H1 (cell line): Measurements from ENCODE around the gene ZNF511. TPM values are rescaled to one million over a fixed set of nuclear protein-coding genes. Genes with fewer than 3 reads are reported as not detected.
A peak's percentile ranks its signal among the peaks of the same experiment; 100 is the strongest.

Experiments used
- CTCF ChIA-PET: fragments of 300-600 bp; sonication (Branson Sonifier 250); formaldehyde crosslinking; loops from one replicate; lab custom pipeline; 2021; ENCODE audit not compliant: partially characterized antibody; lab: Charles Lee
- POLR2A ChIA-PET: fragments of 300-600 bp; sonication (Branson Sonifier 250); formaldehyde crosslinking; loops from one replicate; lab custom pipeline; 2021; ENCODE audit warnings: inconsistent platforms; ENCODE audit not compliant: partially characterized antibody; lab: Charles Lee
- DNase-seq, 2 experiments: peaks; one replicate each; pipeline versions ENCODE4 v3.0.0 to v3.0.0-alpha.2; 2010 to 2022; ENCODE audit warnings: low spot score in 2 of 2, low read depth in 1 of 2, mixed read lengths in 1 of 2
- FAIRE-seq: peaks from 2 replicates; lab custom pipeline; 2011; peaks lifted over from hg19 to GRCh38; lab: Jason Lieb, UNC
- H2AFZ ChIP-seq: 2 replicates; pipeline ENCODE4 v1.8.1; 2012; ENCODE audit warnings: low read length, inconsistent platforms
- H2AK5ac ChIP-seq: 2 replicates; pipeline ENCODE4 v1.6.1; 2013; ENCODE audit warnings: low read depth, low read length
- H2BK120ac ChIP-seq: replicated peaks from 2 replicates; pipeline ENCODE3; 2013; ENCODE audit warnings: low read depth, low read length, inconsistent platforms
- H2BK12ac ChIP-seq: 2 replicates; pipeline ENCODE4 v1.6.1; 2013; ENCODE audit warnings: low read depth, low read length
- H2BK15ac ChIP-seq: 2 replicates; pipeline ENCODE4 v1.6.1; 2013; ENCODE audit warnings: low read length
- H2BK20ac ChIP-seq: 2 replicates; pipeline ENCODE4 v1.6.1; 2013; ENCODE audit warnings: low read length
- H2BK5ac ChIP-seq: 2 replicates; pipeline ENCODE4 v1.6.1; 2013; ENCODE audit warnings: low read depth, low read length
- H3K14ac ChIP-seq: 2 replicates; pipeline ENCODE4 v1.6.1; 2013; ENCODE audit warnings: inconsistent platforms; ENCODE audit not compliant: insufficient read length
- H3K18ac ChIP-seq: 2 replicates; pipeline ENCODE4 v1.6.1; 2013; ENCODE audit warnings: low read length; ENCODE audit errors: extremely low read depth
- H3K23ac ChIP-seq: 2 replicates; pipeline ENCODE4 v1.6.1; 2013; ENCODE audit warnings: inconsistent platforms; ENCODE audit not compliant: insufficient read length
- H3K23me2 ChIP-seq: 2 replicates; pipeline ENCODE4 v1.6.1; 2013; ENCODE audit warnings: low read depth, low read length
- H3K27ac ChIP-seq: 2 replicates; pipeline ENCODE4 v1.6.1; 2011; ENCODE audit warnings: low read depth, low read length, inconsistent platforms
- H3K27me3 ChIP-seq, 4 experiments: replicated peaks in 1 of 4; 1 replicate in 1 of 4; 2 replicates in 3 of 4; pipeline versions ENCODE4 v1.6.1 to v1.8.1; 2011 to 2013; ENCODE audit warnings: low read length in 3 of 4, mild to moderate bottlenecking in 3 of 4, inconsistent platforms in 2 of 4, mixed read lengths in 2 of 4, moderate library complexity in 1 of 4; ENCODE audit not compliant: control insufficient read depth in 3 of 4, insufficient read depth in 3 of 4; ENCODE audit errors: extremely low read depth in 1 of 4
- H3K36me3 ChIP-seq, 4 experiments: 2 replicates each; pipeline versions ENCODE4 v1.6.1 to v1.8.1; 2011 to 2013; ENCODE audit warnings: mild to moderate bottlenecking in 4 of 4, low read length in 3 of 4, moderate library complexity in 2 of 4, control low read depth in 1 of 4, inconsistent platforms in 1 of 4; ENCODE audit not compliant: insufficient read depth in 4 of 4, control insufficient read depth in 2 of 4
- H3K4ac ChIP-seq: replicated peaks from 2 replicates; pipeline ENCODE3; 2013; ENCODE audit warnings: low read length, low read depth, mixed read lengths, inconsistent platforms; ENCODE audit not compliant: insufficient read length
- H3K4me1 ChIP-seq, 4 experiments: replicated peaks in 1 of 4; 1 replicate in 1 of 4; 2 replicates in 3 of 4; pipeline versions ENCODE4 v1.6.1 to v1.8.1; 2011 to 2013; ENCODE audit warnings: low read length in 3 of 4, inconsistent platforms in 2 of 4, mixed read lengths in 1 of 4; ENCODE audit not compliant: insufficient read depth in 4 of 4, control insufficient read depth in 3 of 4
- H3K4me2 ChIP-seq, 2 experiments: 2 replicates each; pipeline versions ENCODE4 v1.6.1 to v1.8.1; 2011 to 2013; ENCODE audit warnings: low read depth in 2 of 2, low read length in 2 of 2, control low read depth in 1 of 2, inconsistent platforms in 1 of 2, mild to moderate bottlenecking in 1 of 2; ENCODE audit not compliant: insufficient read depth in 1 of 2
- H3K4me3 ChIP-seq, 4 experiments: fragments of 200-600, 300-600 bp in 1 of 4; sonication (generic), shearing (Covaris generic), sonication (Bioruptor Twin) in 1 of 4; 2 replicates each; pipeline versions ENCODE4 v1.5.1 to v1.8.1; 2011 to 2016; ENCODE audit warnings: low read length in 4 of 4, low read depth in 3 of 4, control low read depth in 2 of 4, inconsistent platforms in 2 of 4, mild to moderate bottlenecking in 2 of 4, mixed read lengths in 1 of 4, moderate library complexity in 1 of 4; ENCODE audit not compliant: insufficient read depth in 2 of 4; ENCODE audit errors: extremely low read depth in 1 of 4
- H3K56ac ChIP-seq: replicated peaks from 2 replicates; pipeline ENCODE3; 2013; ENCODE audit warnings: low read depth, mild to moderate bottlenecking, mixed read lengths, low read length, inconsistent platforms; ENCODE audit not compliant: insufficient read length
- H3K79me1 ChIP-seq: 2 replicates; pipeline ENCODE4 v1.6.1; 2013; ENCODE audit warnings: low read depth, low read length, control low read depth
- H3K79me2 ChIP-seq, 2 experiments: 2 replicates each; pipeline versions ENCODE4 v1.6.1 to v1.8.1; 2012 to 2013; ENCODE audit warnings: low read length in 2 of 2, mild to moderate bottlenecking in 2 of 2, inconsistent platforms in 1 of 2; ENCODE audit not compliant: insufficient read depth in 2 of 2, control insufficient read depth in 1 of 2
- H3K9ac ChIP-seq, 4 experiments: replicated peaks in 1 of 4; 1 replicate in 1 of 4; 2 replicates in 3 of 4; pipeline versions ENCODE4 v1.6.1 to v1.8.1; 2011 to 2013; ENCODE audit warnings: low read depth in 3 of 4, low read length in 3 of 4, control low read depth in 2 of 4, mild to moderate bottlenecking in 2 of 4, moderate library complexity in 2 of 4, inconsistent platforms in 1 of 4; ENCODE audit errors: extremely low read depth in 1 of 4
- H3K9me3 ChIP-seq, 2 experiments: 2 replicates each; pipeline versions ENCODE4 v1.6.1 to v1.8.1; 2012 to 2013; ENCODE audit warnings: mild to moderate bottlenecking in 2 of 2, moderate library complexity in 2 of 2, control low read depth in 1 of 2, inconsistent platforms in 1 of 2, low read depth in 1 of 2, low read length in 1 of 2, mixed read lengths in 1 of 2; ENCODE audit not compliant: insufficient read depth in 2 of 2
- H4K20me1 ChIP-seq, 2 experiments: replicated peaks in 1 of 2; 2 replicates each; pipeline versions ENCODE3 to v1.8.1; 2011 to 2013; ENCODE audit warnings: inconsistent platforms in 2 of 2, low read length in 2 of 2, mild to moderate bottlenecking in 1 of 2; ENCODE audit not compliant: insufficient read depth in 2 of 2, control insufficient read depth in 1 of 2
- H4K5ac ChIP-seq: 2 replicates; pipeline ENCODE4 v1.6.1; 2013; ENCODE audit warnings: low read length, low read depth, mixed read lengths, inconsistent platforms; ENCODE audit not compliant: insufficient read length
- H4K8ac ChIP-seq: 2 replicates; pipeline ENCODE4 v1.8.0; 2013; ENCODE audit warnings: mild to moderate bottlenecking, moderate library complexity, low read length, inconsistent platforms; ENCODE audit not compliant: insufficient read depth; ENCODE audit errors: extremely low read depth
- H4K91ac ChIP-seq: replicated peaks from 2 replicates; pipeline ENCODE3; 2013; ENCODE audit warnings: low read length, mixed read lengths, inconsistent platforms; ENCODE audit not compliant: insufficient read length
- CHD2 ChIP-seq: IDR thresholded peaks from 2 replicates; pipeline ENCODE4 v1.6.1; 2012; ENCODE audit warnings: low read length, improper control_type of control experiment
- CTBP2 ChIP-seq: IDR thresholded peaks from 2 replicates; pipeline ENCODE4 v1.7.0; 2011; ENCODE audit warnings: borderline replicate concordance, mild to moderate bottlenecking, moderate library complexity, mixed read lengths, low read length; ENCODE audit not compliant: insufficient read depth, insufficient read length
- EZH2 ChIP-seq: fragments of 200-600 bp; sonication (generic); IDR thresholded peaks from 2 replicates; pipeline ENCODE4 v1.7.1; 2012; ENCODE audit warnings: low read depth, mild to moderate bottlenecking, moderate library complexity, low read length, inconsistent platforms; ENCODE audit not compliant: severe bottlenecking
- GABPA ChIP-seq: IDR thresholded peaks from 2 replicates; pipeline ENCODE4 v1.6.1; 2011; ENCODE audit warnings: mild to moderate bottlenecking, low read length, moderate library complexity, borderline replicate concordance; ENCODE audit not compliant: insufficient read depth
- KDM4A ChIP-seq: IDR thresholded peaks from one replicate; pipeline ENCODE4 v1.7.1; 2012; ENCODE audit warnings: low read depth, mild to moderate bottlenecking, moderate library complexity, low read length, inconsistent platforms; ENCODE audit not compliant: severe bottlenecking
- POLR2A ChIP-seq, 2 experiments: IDR thresholded peaks; 1 replicate in 1 of 2; 2 replicates in 1 of 2; pipeline ENCODE4 v1.6.1; 2011; ENCODE audit warnings: low read depth in 2 of 2, low read length in 2 of 2, mild to moderate bottlenecking in 2 of 2; ENCODE audit errors: control extremely low read depth in 1 of 2
- POU5F1 ChIP-seq: IDR thresholded peaks from 2 replicates; pipeline ENCODE4 v1.6.1; 2011; ENCODE audit warnings: low read depth, mild to moderate bottlenecking, low read length, moderate library complexity
- RAD21 ChIP-seq, 2 experiments: IDR thresholded peaks in 1 of 2; conservative IDR thresholded peaks in 1 of 2; 2 replicates each; pipeline ENCODE4 v1.6.1; 2011; ENCODE audit warnings: low read depth in 2 of 2, low read length in 2 of 2, improper control_type of control experiment in 1 of 2, inconsistent platforms in 1 of 2, mild to moderate bottlenecking in 1 of 2, moderate library complexity in 1 of 2
- RFX5 ChIP-seq: IDR thresholded peaks from 2 replicates; pipeline ENCODE4 v1.6.1; 2011; ENCODE audit warnings: low read depth, low read length, improper control_type of control experiment, borderline replicate concordance
- SP1 ChIP-seq: IDR thresholded peaks from 2 replicates; pipeline ENCODE4 v1.6.1; 2011; ENCODE audit warnings: low read depth, low read length
- SRF ChIP-seq: IDR thresholded peaks from 2 replicates; pipeline ENCODE4 v1.6.1; 2011; ENCODE audit warnings: mild to moderate bottlenecking, low read depth, low read length, moderate library complexity
- WGBS, 2 experiments: shearing (Covaris generic) in 1 of 2; methylation state at CpG; one replicate each; pipeline versions ENCODE4 v1.1.6 to v1.1.7; 2013 to 2015; ENCODE audit warnings: low lambda C conversion rate in 2 of 2, mixed read lengths in 2 of 2, inconsistent platforms in 1 of 2, low coverage in 1 of 2, missing lambda C conversion rate in 1 of 2; ENCODE audit not compliant: insufficient replicate concordance in 2 of 2, insufficient coverage in 1 of 2, insufficient read length in 1 of 2; ENCODE audit errors: extremely low coverage in 1 of 2, missing lambda C conversion rate in 1 of 2; 5-methylcytosine and 5-hydroxymethylcytosine counted together
- polyA plus RNA-seq, 7 experiments: library from polyadenylated mRNA; depleted of rRNA in 3 of 7; stranded (reverse) in 5 of 7; unstranded in 2 of 7; fragments of >200 nt in 5 of 7; fragments of 200-250 nt in 2 of 7; gene quantifications; 1 replicate in 5 of 7; 2 replicates in 1 of 7; 4 replicates in 1 of 7; pipeline versions ENCODE4 v1.2.1 to v1.2.3, GENCODE V29; 2011 to 2013; ENCODE audit warnings: missing spikeins in 2 of 7, mixed read lengths in 2 of 7
- total RNA-seq: library from RNA; stranded (reverse); fragmentation: NEBNext Ultra II Directional; extraction: Animal tissue kit (Norgen Biotek cat#: 25700); gene quantifications from 2 replicates; pipeline ENCODE4 v1.2.1, GENCODE V29; 2021

ZNF511 gene
- total and polyA plus RNA-seq, 2 of the 8 experiments (the other 6 are each of a cell fraction or from before 2014, with no cell fraction given): 55.4 to 71.7 TPM

- Histone ChIP-seq H3K36me3 (no peaks in the 10 kb centered on the region; a peak in 3 of 8 replicates), H2AK5ac (no peak overlapping the region), H3K4ac (peak overlapping the region; percentile 69), H2BK20ac (no peak overlapping the region), H2AFZ (no peak overlapping the region), H3K27ac (no peak overlapping the region), H3K18ac (peak overlapping the region; percentile 93; the same call in 1 of the 2 replicates), H4K5ac (no peak overlapping the region), H3K79me1 (no peaks in the 10 kb centered on the region; the same call in 1 of the 2 replicates), H3K27me3 (peaks cover 0 to 19% (median 7%) of the 10 kb centered on the region in 4 experiments; a peak in 5 of 7 replicates), H3K23ac (no peak overlapping the region), H3K14ac (no peak overlapping the region), H2BK15ac (no peak overlapping the region), H3K4me2 (peak overlapping the region; percentile 76 to 80), H3K4me3 (peak overlapping the region; percentile 51 to 78 (median 68)), H2BK120ac (no peak overlapping the region), H4K8ac (peak overlapping the region; percentile 83; the same call in 1 of the 2 replicates), H3K79me2 (no peaks in the 10 kb centered on the region), H2BK12ac (no peak overlapping the region), H3K56ac (peak overlapping the region; percentile 46), H4K91ac (peak overlapping the region; percentile 54), H3K9me3 (no peaks in the 10 kb centered on the region), H4K20me1 (peaks cover 7 to 16% of the 10 kb centered on the region in 2 experiments), H2BK5ac (0 out of 2 replicates have a peak overlapping the region, but pooled peaks have one; percentile 52), H3K4me1 (peaks cover 0 to 6% (median 3%) of the 10 kb centered on the region in 4 experiments; a peak in 4 of 7 replicates), H3K23me2 (peaks cover 6% of the 10 kb centered on the region; the same call in 1 of the 2 replicates), H3K9ac (peak overlapping the region; percentile 46 to 54 (median 52); a peak in 4 of 7 replicates)
- FAIRE-seq: no peak
- POLR2A ChIA-PET: interaction anchor here (0.6 to 5.0 kb wide), 11 partner anchors 10 to 96 kb away, joined by 3 to 38 read pairs (median 7); partner anchors contain the start of genes CALY and PRAP1
- CTCF ChIA-PET: interaction anchor here (0.6 to 4.9 kb wide), 3 partner anchors 12 to 27 kb away, joined by 3 to 57 read pairs (median 9); no protein-coding TSS in a partner anchor
- no peak for DNase-seq
- WGBS, 2 experiments: 53% methylated on average over 21 of the region's 27 CpGs; no CpG with 5 or more reads in 1 of the 2 experiments
- TF ChIP-seq POLR2A (IDR thresholded peaks at IDR 0.05; ENCODE audit: control extremely low read depth in 1 of 2, low read depth in 2 of 2, low read length in 2 of 2): no peak
- TF ChIP-seq RFX5: no peak
- no peak for TF ChIP-seq SRF
- TF ChIP-seq CHD2: no peak
- TF ChIP-seq KDM4A: no peak
- TF ChIP-seq POU5F1: no peak
- no peak for TF ChIP-seq SP1
- no peak for TF ChIP-seq CTBP2
- no peak for TF ChIP-seq EZH2
- no peak; the same call in 1 of the 2 replicates for TF ChIP-seq GABPA
- TF ChIP-seq RAD21 (IDR thresholded peaks at IDR 0.05 in 1 of 2, conservative IDR thresholded peaks at IDR 0.05 in 1 of 2; ENCODE audit: low read depth in 2 of 2, low read length in 2 of 2): no peak
These were observed 48.0 kb downstream of the ZNF511 start for GRCh38 chr10:133356549-133357284.
